SU-DHL-6 (cell line): ENCODE data around the gene SYT10.

Source experiments
- H2AFZ ChIP-seq: fragments of 200-600 bp; sonication (generic); 2 replicates; pipeline ENCODE4 v1.6.1; 2014; ENCODE audit warnings: low read depth, mild to moderate bottlenecking, moderate library complexity, mixed read lengths, antibody characterized with exemption, low read length; ENCODE audit not compliant: severe bottlenecking
- H3F3A ChIP-seq: fragments of 200-600 bp; shearing (Covaris generic); 2 replicates; pipeline ENCODE4 v1.6.0; 2016; ENCODE audit warnings: antibody characterized with exemption, mild to moderate bottlenecking; ENCODE audit not compliant: insufficient read depth
- H3K27ac ChIP-seq: fragments of 200-600 bp; sonication (generic); 2 replicates; pipeline ENCODE4 v1.5.1; 2016; ENCODE audit warnings: low read depth, mild to moderate bottlenecking, low read length, moderate library complexity, mixed read lengths
- H3K27me3 ChIP-seq: fragments of 200-600 bp; sonication (generic), shearing (Covaris generic); 2 replicates; pipeline ENCODE4 v1.6.0; 2014; ENCODE audit warnings: mild to moderate bottlenecking, low read length
- H3K36me3 ChIP-seq: fragments of 200-600 bp; sonication (generic); 2 replicates; pipeline ENCODE4 v1.6.1; 2014; ENCODE audit warnings: mild to moderate bottlenecking, low read length, mixed read lengths
- H3K4me2 ChIP-seq: fragments of 300-600, 200-600 bp; shearing (Covaris generic), sonication (generic); 2 replicates; pipeline ENCODE4 v1.6.0; 2014; ENCODE audit warnings: low read length, low read depth, mild to moderate bottlenecking; ENCODE audit not compliant: poor library complexity, severe bottlenecking
- H3K4me3 ChIP-seq: fragments of 200-600 bp; sonication (generic); 2 replicates; pipeline ENCODE4 v1.5.1; 2014; ENCODE audit warnings: antibody characterized with exemption, low read length, mild to moderate bottlenecking, mixed read lengths; ENCODE audit not compliant: insufficient read depth, poor library complexity, severe bottlenecking
- H3K79me2 ChIP-seq: fragments of 200-600 bp; sonication (generic); 2 replicates; pipeline ENCODE4 v1.6.1; 2014; ENCODE audit warnings: mild to moderate bottlenecking, low read length, moderate library complexity; ENCODE audit not compliant: insufficient read depth
- H3K9ac ChIP-seq: fragments of 200-600 bp; sonication (generic); 2 replicates; pipeline ENCODE4 v1.7.0; 2014; ENCODE audit warnings: mild to moderate bottlenecking, low read length
- H3K9me2 ChIP-seq: fragments of 200-600 bp; sonication (generic); replicated peaks from 2 replicates; pipeline ENCODE4 v1.6.1; 2014; ENCODE audit warnings: low read length; ENCODE audit not compliant: insufficient read depth
- H3K9me3 ChIP-seq: fragments of 200-600 bp; sonication (generic); 2 replicates; pipeline ENCODE4 v1.6.1; 2014; ENCODE audit warnings: low read length, mixed read lengths; ENCODE audit not compliant: insufficient read depth
- H4K20me1 ChIP-seq: fragments of 200-600 bp; sonication (generic); 2 replicates; pipeline ENCODE4 v1.6.1; 2014; ENCODE audit warnings: low read depth, mild to moderate bottlenecking, antibody characterized with exemption, low read length, moderate library complexity, mixed read lengths
- CTCF ChIP-seq: fragments of 200-600 bp; sonication (generic); IDR thresholded peaks from one replicate; pipeline ENCODE4 v1.5.1; 2017; ENCODE audit warnings: antibody characterized with exemption, mild to moderate bottlenecking, low read length, moderate library complexity; ENCODE audit not compliant: insufficient read depth, poor library complexity, severe bottlenecking
- EZH2phosphoT487 ChIP-seq: fragments of 200-600 bp; sonication (generic), shearing (Covaris generic); conservative IDR thresholded peaks from 2 replicates; pipeline ENCODE4 v1.6.1; 2018; ENCODE audit warnings: mild to moderate bottlenecking, antibody characterized with exemption, low read length, moderate library complexity, mixed read lengths

The SYT10 gene

GRCh38 chr12:33432992-33433391, 6.6 kb downstream of the SYT10 start:
- no peaks in the 10 kb centered on the region for H3K27me3 ChIP-seq

GRCh38 chr12:33431648-33432047, 8.0 kb downstream of the SYT10 start:
- H3K79me2 ChIP-seq, result no peaks in the 10 kb centered on the region
- H3K36me3 ChIP-seq, result no peaks in the 10 kb centered on the region
- no peak overlapping the region for H3K4me3 ChIP-seq
- no peaks in the 10 kb centered on the region for H3F3A ChIP-seq
- no peak overlapping the region for H3K27ac ChIP-seq
- H3K4me2 ChIP-seq, result no peak overlapping the region
- no peaks in the 10 kb centered on the region for H3K9me3 ChIP-seq
- no peak overlapping the region for H3K9ac ChIP-seq
- no peak overlapping the region for H2AFZ ChIP-seq
- H3K27me3 ChIP-seq, result no peaks in the 10 kb centered on the region
- TF ChIP-seq CTCF (no peak), EZH2phosphoT487 (no peak)
- H4K20me1 ChIP-seq, result no peaks in the 10 kb centered on the region
- no peaks in the 10 kb centered on the region for H3K9me2 ChIP-seq

More at GRCh38 chr12:33432992-33433391, 6.6 kb downstream of the SYT10 start:
- H2AFZ ChIP-seq, result no peak overlapping the region
- H3K36me3 ChIP-seq, result no peaks in the 10 kb centered on the region
- H3K4me2 ChIP-seq, result no peak overlapping the region
- no peak overlapping the region for H3K4me3 ChIP-seq
- no peak overlapping the region for H3K9ac ChIP-seq
- H4K20me1 ChIP-seq, result no peaks in the 10 kb centered on the region
- H3K9me3 ChIP-seq, result no peaks in the 10 kb centered on the region
- no peaks in the 10 kb centered on the region for H3K79me2 ChIP-seq
- H3F3A ChIP-seq, result no peaks in the 10 kb centered on the region
- H3K9me2 ChIP-seq, result no peaks in the 10 kb centered on the region
- no peak overlapping the region for H3K27ac ChIP-seq
- TF ChIP-seq EZH2phosphoT487 (no peak), CTCF (no peak)

GRCh38 chr12:33429468-33429867, 10.2 kb downstream of the SYT10 start:
- Histone ChIP-seq H3K4me2 (no peak overlapping the region), H2AFZ (no peak overlapping the region), H3K9me2 (no peaks in the 10 kb centered on the region), H3F3A (no peaks in the 10 kb centered on the region), H3K4me3 (no peak overlapping the region), H3K27me3 (no peaks in the 10 kb centered on the region), H3K9ac (no peak overlapping the region), H3K27ac (no peak overlapping the region), H3K9me3 (no peaks in the 10 kb centered on the region), H3K79me2 (no peaks in the 10 kb centered on the region), H4K20me1 (no peaks in the 10 kb centered on the region), H3K36me3 (no peaks in the 10 kb centered on the region)
- TF ChIP-seq CTCF, result no peak
- no peak for TF ChIP-seq EZH2phosphoT487

GRCh38 chr12:33427071-33427470, 12.5 kb downstream of the SYT10 start:
- H3K4me2 ChIP-seq, result no peak overlapping the region
- no peaks in the 10 kb centered on the region for H3K9me3 ChIP-seq
- H3K27me3 ChIP-seq, result no peaks in the 10 kb centered on the region
- 0 out of 2 replicates have a peak, but pooled peaks cover 4% of the 10 kb centered on the region for H4K20me1 ChIP-seq
- no peak overlapping the region for H3K9ac ChIP-seq
- H3K79me2 ChIP-seq, result no peaks in the 10 kb centered on the region
- no peaks in the 10 kb centered on the region for H3F3A ChIP-seq
- H3K27ac ChIP-seq, result no peak overlapping the region
- no peak overlapping the region for H3K4me3 ChIP-seq
- H3K36me3 ChIP-seq, result no peaks in the 10 kb centered on the region
- H2AFZ ChIP-seq, result no peak overlapping the region
- no peaks in the 10 kb centered on the region for H3K9me2 ChIP-seq
- TF ChIP-seq CTCF (no peak), EZH2phosphoT487 (no peak)
